HCT116 (cell line): ENCODE data around the gene AUTS2. TPM values are rescaled to one million over a fixed set of nuclear protein-coding genes. Genes with fewer than 3 reads are reported as not detected.

Source experiments
- ATAC-seq: fragments of 200-7000 bp; cut with Tn5 transposase; 2 replicates; pipeline ENCODE4 v1.9.1; 2020; ENCODE audit warnings: mild to moderate bottlenecking, moderate library complexity
- BruUV-seq: library from RNA; stranded (reverse); fragments of 400-500 nt; replicated peaks from 2 replicates; lab custom pipeline; 2021; lab: Mats Ljungman, UMichigan
- CTCF ChIA-PET: fragments of 300-600 bp; sonication (Branson Sonifier 250); formaldehyde crosslinking; loops from one replicate; lab custom pipeline; 2021; ENCODE audit warnings: antibody characterized with exemption; lab: Charles Lee
- POLR2A ChIA-PET: fragments of 300-600, 350-600 bp; sonication (Branson Sonifier 250); formaldehyde crosslinking; loops from one replicate; lab custom pipeline; 2021; ENCODE audit warnings: antibody characterized with exemption; lab: Charles Lee
- RAD21 ChIA-PET, 2 experiments: fragments of 300-600 bp; sonication (Branson Sonifier 250); formaldehyde crosslinking; loops; one replicate each; lab custom pipeline; 2023; ENCODE audit warnings: low total read pairs in 2 of 2; ENCODE audit not compliant: uncharacterized antibody in 2 of 2, unreplicated experiment in 2 of 2, low non-redundant PET in 1 of 2; lab: Charles Lee
- DNase-seq: peaks from one replicate; pipeline ENCODE4 v3.0.0-alpha.2; 2010; ENCODE audit warnings: low read depth, low spot score
- H2AFZ ChIP-seq: fragments of 200-600 bp; shearing (Covaris generic), sonication (generic); 2 replicates; pipeline ENCODE4 v1.6.1; 2017; ENCODE audit warnings: low read depth, mixed run types, mixed read lengths, antibody characterized with exemption, low read length; ENCODE audit not compliant: poor library complexity, severe bottlenecking
- H3K27ac ChIP-seq: 2 replicates; pipeline ENCODE4 v1.5.1; 2012; ENCODE audit warnings: low read depth, low read length
- H3K27me3 ChIP-seq: fragments of 200-600 bp; sonication (generic); 2 replicates; pipeline ENCODE4 v1.6.1; 2016; ENCODE audit warnings: mixed run types, low read length, mixed read lengths; ENCODE audit not compliant: insufficient read depth
- H3K36me3 ChIP-seq, 2 experiments: fragments of 200-500 bp in 1 of 2; fragments of 200-600 bp in 1 of 2; sonication (Bioruptor generic) in 1 of 2; sonication (generic) in 1 of 2; 2 replicates each; pipeline versions ENCODE4 v1.5.1 to v1.6.1; 2014 to 2016; ENCODE audit warnings: low read length in 2 of 2, inconsistent platforms in 1 of 2, mixed read lengths in 1 of 2, mixed run types in 1 of 2; ENCODE audit not compliant: insufficient read depth in 2 of 2, control insufficient read depth in 1 of 2
- H3K4me1 ChIP-seq, 2 experiments: fragments of 200-600 bp in 1 of 2; sonication (generic) in 1 of 2; 2 replicates each; pipeline versions ENCODE4 v1.5.1 to v1.6.1; 2012 to 2017; ENCODE audit warnings: low read length in 2 of 2, inconsistent platforms in 1 of 2, mild to moderate bottlenecking in 1 of 2, mixed read lengths in 1 of 2, mixed run types in 1 of 2, moderate library complexity in 1 of 2; ENCODE audit not compliant: insufficient read depth in 2 of 2, control insufficient read depth in 1 of 2
- H3K4me2 ChIP-seq: fragments of 200-600 bp; sonication (generic); 2 replicates; pipeline ENCODE4 v1.6.1; 2017; ENCODE audit warnings: mixed run types, low read length, mixed read lengths
- H3K4me3 ChIP-seq, 2 experiments: fragments of 200-600 bp in 1 of 2; sonication (generic) in 1 of 2; replicated peaks in 1 of 2; 2 replicates each; pipeline ENCODE4 v1.5.1; 2011 to 2016; ENCODE audit warnings: low read length in 2 of 2, control low read depth in 1 of 2, low read depth in 1 of 2, mild to moderate bottlenecking in 1 of 2, mixed read lengths in 1 of 2, mixed run types in 1 of 2
- H3K79me2 ChIP-seq: fragments of 200-600 bp; sonication (generic); 2 replicates; pipeline ENCODE4 v1.6.1; 2017; ENCODE audit warnings: mild to moderate bottlenecking, mixed run types, low read length, moderate library complexity, mixed read lengths; ENCODE audit not compliant: insufficient read depth
- H3K9ac ChIP-seq: fragments of 200-600 bp; sonication (generic); 2 replicates; pipeline ENCODE4 v1.6.1; 2016; ENCODE audit warnings: low read length, mixed read lengths
- H3K9me2 ChIP-seq: fragments of 200-600 bp; sonication (generic), shearing (Covaris generic); 2 replicates; pipeline ENCODE4 v1.6.1; 2017; ENCODE audit warnings: mixed run types, mild to moderate bottlenecking, moderate library complexity; ENCODE audit not compliant: insufficient read depth
- H3K9me3 ChIP-seq, 2 experiments: fragments of 200-500 bp in 1 of 2; fragments of 200-600 bp in 1 of 2; sonication (Bioruptor generic) in 1 of 2; sonication (generic) in 1 of 2; 2 replicates each; pipeline ENCODE4 v1.6.1; 2014 to 2017; ENCODE audit warnings: low read length in 2 of 2, mixed read lengths in 2 of 2, inconsistent platforms in 1 of 2, low read depth in 1 of 2, mild to moderate bottlenecking in 1 of 2, mixed run types in 1 of 2, moderate library complexity in 1 of 2; ENCODE audit not compliant: control insufficient read depth in 1 of 2, insufficient read depth in 1 of 2
- H4K20me1 ChIP-seq: fragments of 200-600 bp; sonication (generic), shearing (Covaris generic); 2 replicates; pipeline ENCODE4 v1.6.1; 2017; ENCODE audit warnings: mixed run types, mild to moderate bottlenecking, moderate library complexity; ENCODE audit not compliant: insufficient read depth
- ATF3 ChIP-seq: IDR thresholded peaks from 2 replicates; pipeline ENCODE4 v1.6.1; 2012
- CEBPB ChIP-seq: IDR thresholded peaks from 2 replicates; pipeline ENCODE4 v1.6.1; 2012; ENCODE audit warnings: low read depth
- CTCF ChIP-seq, 3 experiments: fragments of 200-600 bp in 1 of 3; sonication (generic) in 1 of 3; IDR thresholded peaks in 2 of 3; conservative IDR thresholded peaks in 1 of 3; 2 replicates each; pipeline ENCODE4 v1.5.1; 2012 to 2017; ENCODE audit warnings: low read depth in 2 of 3, low read length in 2 of 3, antibody characterized with exemption in 1 of 3, borderline replicate concordance in 1 of 3, control low read depth in 1 of 3, mild to moderate bottlenecking in 1 of 3, mixed read lengths in 1 of 3, mixed run types in 1 of 3, moderate library complexity in 1 of 3; ENCODE audit not compliant: insufficient read depth in 1 of 3
- EGR1 ChIP-seq: IDR thresholded peaks from 2 replicates; pipeline ENCODE4 v1.6.1; 2012; ENCODE audit warnings: low read depth
- EZH2 ChIP-seq: fragments of 200-600 bp; sonication (generic); IDR thresholded peaks from 2 replicates; pipeline ENCODE4 v1.6.1; 2017; ENCODE audit warnings: antibody characterized with exemption, mixed run types
- FOSL1 ChIP-seq: IDR thresholded peaks from 2 replicates; pipeline ENCODE4 v1.6.1; 2012; ENCODE audit warnings: low read depth
- JUND ChIP-seq: IDR thresholded peaks from 2 replicates; pipeline ENCODE4 v1.6.1; 2012
- MAX ChIP-seq: IDR thresholded peaks from 2 replicates; pipeline ENCODE4 v1.6.1; 2012
- POLR2A ChIP-seq: IDR thresholded peaks from 2 replicates; pipeline ENCODE4 v1.7.0; 2011; ENCODE audit warnings: borderline replicate concordance; ENCODE audit not compliant: insufficient read depth, insufficient read length; ENCODE audit errors: extremely low read depth
- POLR2AphosphoS5 ChIP-seq: IDR thresholded peaks from 2 replicates; pipeline ENCODE4 v1.6.1; 2011; ENCODE audit warnings: mild to moderate bottlenecking, low read depth, low read length, moderate library complexity
- RAD21 ChIP-seq: IDR thresholded peaks from 2 replicates; pipeline ENCODE4 v1.6.1; 2012; ENCODE audit warnings: low read depth, mild to moderate bottlenecking
- REST ChIP-seq: IDR thresholded peaks from 2 replicates; pipeline ENCODE4 v1.6.1; 2012; ENCODE audit warnings: low read depth
- SIN3A ChIP-seq: IDR thresholded peaks from 2 replicates; pipeline ENCODE4 v1.6.1; 2012; ENCODE audit warnings: low read depth
- SP1 ChIP-seq: IDR thresholded peaks from 2 replicates; pipeline ENCODE4 v1.6.1; 2012; ENCODE audit warnings: low read depth
- SRF ChIP-seq: IDR thresholded peaks from 2 replicates; pipeline ENCODE4 v1.6.1; 2012; ENCODE audit warnings: low read depth
- TCF7L2 ChIP-seq: IDR thresholded peaks from 2 replicates; pipeline ENCODE4 v1.7.0; 2011; ENCODE audit warnings: borderline replicate concordance, inconsistent platforms; ENCODE audit not compliant: insufficient read depth, insufficient read length; ENCODE audit errors: extremely low read depth
- YY1 ChIP-seq: IDR thresholded peaks from 2 replicates; pipeline ENCODE4 v1.6.1; 2011; ENCODE audit warnings: low read length, low read depth, moderate library complexity, mild to moderate bottlenecking; ENCODE audit not compliant: insufficient replicate concordance; ENCODE audit errors: extremely low read depth
- ZBTB33 ChIP-seq: IDR thresholded peaks from 2 replicates; pipeline ENCODE4 v1.6.1; 2011; ENCODE audit warnings: mild to moderate bottlenecking, low read length, moderate library complexity; ENCODE audit not compliant: insufficient replicate concordance; ENCODE audit errors: extremely low read depth
- ZFX ChIP-seq: fragments of 450-650 bp; IDR thresholded peaks from 2 replicates; pipeline ENCODE4 v1.6.1; 2017
- ZNF274 ChIP-seq: fragments of 200-500 bp; sonication (Bioruptor generic); IDR thresholded peaks from 2 replicates; pipeline ENCODE4 v1.6.1; 2014; ENCODE audit warnings: mild to moderate bottlenecking, low read depth, low read length, inconsistent platforms
- intact Hi-C: fragments of 100-400 bp; cut with micrococcal nuclease; formaldehyde crosslinking; loops from 2 replicates; pipeline ENCODE4 v1.10.0; 2022
- total RNA-seq: library from RNA; stranded (reverse); gene quantifications from one replicate; pipeline ENCODE4 v1.2.1, GENCODE V29; 2021; ENCODE audit not compliant: unreplicated experiment

Gene AUTS2
- total RNA-seq, 1 experiment from 2014 or later: 0.93 TPM

GRCh38 chr7:70678621-70679251 is 1080.5 kb downstream of the AUTS2 start:
- POLR2A ChIA-PET: no interaction called here
- Histone ChIP-seq H3K9me3 (peaks cover 5 to 23% of the 10 kb centered on the region in 2 experiments; a peak in 2 of 4 replicates), H3K9me2 (no peaks in the 10 kb centered on the region), H3K36me3 (no peaks in the 10 kb centered on the region), H3K9ac (no peak overlapping the region), H4K20me1 (no peaks in the 10 kb centered on the region), H3K4me3 (no peak overlapping the region), H2AFZ (no peak overlapping the region), H3K4me1 (no peaks in the 10 kb centered on the region), H3K79me2 (no peaks in the 10 kb centered on the region), H3K27me3 (no peaks in the 10 kb centered on the region), H3K4me2 (no peak overlapping the region), H3K27ac (no peak overlapping the region)
- no peak for TF ChIP-seq SRF
- TF ChIP-seq ZBTB33: no peak
- no peak for TF ChIP-seq FOSL1
- TF ChIP-seq ATF3: no peak
- TF ChIP-seq MAX: no peak
- no peak for TF ChIP-seq EGR1
- no peak for TF ChIP-seq CTCF (IDR thresholded peaks at IDR 0.05 in 2 of 3, conservative IDR thresholded peaks at IDR 0.05 in 1 of 3; ENCODE audit: borderline replicate concordance in 1 of 3, insufficient read depth in 1 of 3, low read depth in 2 of 3, low read length in 2 of 3)
- TF ChIP-seq CEBPB: no peak
- TF ChIP-seq YY1: no peak
- TF ChIP-seq REST: no peak
- TF ChIP-seq POLR2A: no peak
- TF ChIP-seq ZFX: no peak
- TF ChIP-seq SIN3A: no peak
- no peak for TF ChIP-seq TCF7L2
- no peak for TF ChIP-seq POLR2AphosphoS5
- TF ChIP-seq SP1: no peak
- TF ChIP-seq JUND: no peak
- no peak for TF ChIP-seq RAD21
- TF ChIP-seq EZH2: no peak
- no peak for TF ChIP-seq ZNF274
- RAD21 ChIA-PET: no interaction called here
- intact Hi-C loops: no loop called here
- DNase-seq (no peak), ATAC-seq (no peak)
- BruUV-seq: no TSS peak
- CTCF ChIA-PET: no interaction called here
